ENCODE measurements around the gene CDH23.
A peak's percentile ranks its signal among the peaks of the same experiment; 100 is the strongest.

CDH23 gene

DNA sequence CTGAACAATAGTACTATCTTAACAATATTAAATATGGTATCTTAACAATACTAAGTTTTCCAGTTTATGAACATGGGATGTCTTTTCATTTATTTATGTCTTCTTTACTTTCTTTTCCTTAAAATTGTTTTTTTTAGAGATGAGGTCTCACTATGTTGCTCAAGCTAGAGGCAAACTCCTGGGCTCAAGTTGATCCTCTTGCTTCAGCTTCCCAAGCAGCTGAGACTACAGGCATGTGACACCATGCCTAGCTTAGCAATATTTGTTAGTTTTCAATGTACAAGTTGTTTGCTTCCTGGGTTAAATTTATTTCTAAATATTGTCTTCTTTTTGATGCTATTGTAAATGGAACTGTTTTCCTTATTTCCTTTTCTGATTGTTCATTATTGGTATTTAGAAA lies 16.9 kb downstream of the CDH23 start:
- H3K4me3 ChIP-seq (ENCODE audit: low read length) = no peak overlapping the region
- no peak for DNase-seq (ENCODE audit: low read depth)
- TF ChIP-seq, protein P1, sequence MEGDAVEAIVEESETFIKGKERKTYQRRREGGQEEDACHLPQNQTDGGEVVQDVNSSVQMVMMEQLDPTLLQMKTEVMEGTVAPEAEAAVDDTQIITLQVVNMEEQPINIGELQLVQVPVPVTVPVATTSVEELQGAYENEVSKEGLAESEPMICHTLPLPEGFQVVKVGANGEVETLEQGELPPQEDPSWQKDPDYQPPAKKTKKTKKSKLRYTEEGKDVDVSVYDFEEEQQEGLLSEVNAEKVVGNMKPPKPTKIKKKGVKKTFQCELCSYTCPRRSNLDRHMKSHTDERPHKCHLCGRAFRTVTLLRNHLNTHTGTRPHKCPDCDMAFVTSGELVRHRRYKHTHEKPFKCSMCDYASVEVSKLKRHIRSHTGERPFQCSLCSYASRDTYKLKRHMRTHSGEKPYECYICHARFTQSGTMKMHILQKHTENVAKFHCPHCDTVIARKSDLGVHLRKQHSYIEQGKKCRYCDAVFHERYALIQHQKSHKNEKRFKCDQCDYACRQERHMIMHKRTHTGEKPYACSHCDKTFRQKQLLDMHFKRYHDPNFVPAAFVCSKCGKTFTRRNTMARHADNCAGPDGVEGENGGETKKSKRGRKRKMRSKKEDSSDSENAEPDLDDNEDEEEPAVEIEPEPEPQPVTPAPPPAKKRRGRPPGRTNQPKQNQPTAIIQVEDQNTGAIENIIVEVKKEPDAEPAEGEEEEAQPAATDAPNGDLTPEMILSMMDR (IDR thresholded peaks at IDR 0.05; ENCODE audit: insufficient read depth, low read depth, low read length, missing control alignments) = no peak

DNA sequence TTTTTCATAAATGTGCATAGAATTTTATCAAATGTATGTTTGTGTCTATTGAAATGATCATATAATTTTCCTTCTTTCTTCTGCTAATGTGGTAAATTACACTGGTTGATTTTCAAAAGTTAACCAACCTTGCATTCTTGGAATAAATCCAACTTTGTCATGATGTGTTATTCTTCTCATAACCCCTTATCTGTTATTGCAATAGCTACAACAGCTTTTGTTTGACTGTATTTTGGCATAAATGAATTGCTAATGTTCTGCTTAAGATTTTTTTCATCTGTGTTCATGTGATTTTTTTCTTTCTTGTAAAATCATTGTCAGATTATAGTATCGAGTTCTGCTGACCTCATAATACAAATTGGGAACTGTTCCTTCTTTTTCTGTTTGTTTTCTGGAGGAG lies 17.6 kb downstream of the CDH23 start:
- no peak overlapping the region for H3K4me3 ChIP-seq (ENCODE audit: low read length)
- no peak for DNase-seq (ENCODE audit: low read depth)
- TF ChIP-seq, protein P1 (IDR thresholded peaks at IDR 0.05; ENCODE audit: insufficient read depth, low read depth, low read length, missing control alignments) = no peak

DNA sequence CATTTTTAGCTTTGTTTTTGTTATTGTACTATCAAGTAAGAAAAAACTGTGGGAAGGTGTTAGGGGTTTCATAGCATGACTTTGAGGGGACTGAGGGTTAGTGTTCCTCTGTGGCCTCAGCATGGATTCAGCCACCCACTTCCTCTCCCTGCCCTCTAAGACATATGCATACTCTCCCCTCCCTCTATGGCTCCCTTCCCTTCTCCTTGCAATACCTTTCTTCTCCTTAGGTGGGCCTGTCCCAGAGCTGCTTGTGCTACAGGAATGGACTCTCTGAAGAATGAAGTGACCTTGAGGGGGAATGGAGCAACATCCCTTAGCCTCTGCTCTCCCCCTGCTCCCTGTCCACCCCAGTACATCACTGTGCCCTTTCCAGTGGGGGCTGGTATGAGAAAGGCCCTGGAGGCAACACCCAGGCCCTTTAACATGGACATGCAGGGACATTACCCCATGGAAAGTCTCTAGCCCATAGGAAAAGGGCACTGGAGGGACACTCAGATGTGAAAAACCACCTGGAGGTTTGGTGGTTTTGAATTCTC lies 22.4 kb downstream of the CDH23 start:
- DNase-seq (ENCODE audit: low read depth) = no peak
- TF ChIP-seq, protein P1 (IDR thresholded peaks at IDR 0.05; ENCODE audit: insufficient read depth, low read depth, low read length, missing control alignments) = peak; percentile 4
- H3K4me3 ChIP-seq (ENCODE audit: low read length) = no peak overlapping the region

DNA sequence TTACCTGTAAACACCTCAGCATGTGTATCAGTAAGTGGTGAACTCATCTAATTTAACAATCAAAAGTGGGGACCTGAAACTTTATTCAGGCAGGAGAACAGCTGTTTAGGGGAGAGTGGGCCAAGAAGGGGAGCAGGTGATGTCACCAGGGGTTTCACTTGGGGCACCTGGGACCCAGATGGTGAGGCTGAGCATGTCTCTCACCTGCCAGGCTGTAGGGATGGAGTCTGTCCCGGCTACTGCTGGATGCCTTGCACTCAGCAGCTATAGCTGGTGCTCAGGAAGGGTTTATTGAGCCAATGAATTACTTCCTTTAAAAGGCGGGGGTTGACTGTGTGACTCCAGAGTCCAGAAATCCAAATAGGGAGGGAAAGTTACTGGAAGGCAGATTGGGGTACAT lies 23.0 kb downstream of the CDH23 start:
- TF ChIP-seq, protein P1 (IDR thresholded peaks at IDR 0.05; ENCODE audit: insufficient read depth, low read depth, low read length, missing control alignments) = no peak
- no peak for DNase-seq (ENCODE audit: low read depth)
- H3K4me3 ChIP-seq (ENCODE audit: low read length) = no peak overlapping the region

DNA sequence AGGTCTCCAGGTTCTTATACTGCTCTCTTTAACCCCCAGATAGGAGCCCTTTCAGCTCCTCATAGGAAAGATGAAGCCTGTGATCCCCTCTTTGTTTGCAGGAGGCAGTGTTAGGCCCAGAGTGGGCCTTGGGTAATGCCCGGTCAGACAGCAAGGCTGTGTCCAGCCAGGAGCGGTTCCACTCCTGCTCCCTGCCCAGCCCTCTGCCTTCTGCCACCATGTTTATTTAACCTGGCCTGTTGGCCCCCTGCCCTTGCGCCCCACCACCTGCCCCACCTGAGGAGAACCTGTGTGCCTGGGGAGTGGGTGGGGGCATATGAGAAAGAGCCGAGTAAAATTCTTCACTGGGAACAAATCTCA lies 24.3 kb downstream of the CDH23 start:
- TF ChIP-seq, protein P1 (IDR thresholded peaks at IDR 0.05; ENCODE audit: insufficient read depth, low read depth, low read length, missing control alignments) = no peak
- no peak for DNase-seq (ENCODE audit: low read depth)

DNA sequence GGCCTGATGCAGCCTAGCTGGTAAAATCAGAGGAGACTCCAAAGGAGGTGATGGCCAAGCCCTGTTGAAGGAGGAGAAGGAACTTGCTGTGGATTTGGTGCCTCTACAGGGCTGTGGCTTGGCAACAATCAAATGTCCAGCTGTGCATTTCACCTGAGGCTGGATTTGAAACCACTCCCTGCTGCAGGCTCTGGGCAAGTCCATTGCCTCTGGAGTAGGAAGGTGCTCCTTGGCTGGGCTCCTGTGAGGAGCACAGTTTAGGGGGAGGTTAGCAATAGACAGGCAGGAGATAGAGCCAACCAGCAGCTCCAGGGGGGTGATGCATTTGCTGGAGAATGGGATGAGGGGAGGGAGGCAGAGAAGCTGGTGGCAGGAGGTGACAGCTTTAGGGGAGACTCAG lies 26.5 kb downstream of the CDH23 start:
- DNase-seq (ENCODE audit: low read depth) = no peak
- TF ChIP-seq, protein P1 (IDR thresholded peaks at IDR 0.05; ENCODE audit: insufficient read depth, low read depth, low read length, missing control alignments) = no peak
- H3K4me3 ChIP-seq (ENCODE audit: low read length) = no peak overlapping the region

More for the DNA sequence above, 24.3 kb downstream of the CDH23 start:
- H3K4me3 ChIP-seq (ENCODE audit: low read length) = no peak overlapping the region

DNA sequence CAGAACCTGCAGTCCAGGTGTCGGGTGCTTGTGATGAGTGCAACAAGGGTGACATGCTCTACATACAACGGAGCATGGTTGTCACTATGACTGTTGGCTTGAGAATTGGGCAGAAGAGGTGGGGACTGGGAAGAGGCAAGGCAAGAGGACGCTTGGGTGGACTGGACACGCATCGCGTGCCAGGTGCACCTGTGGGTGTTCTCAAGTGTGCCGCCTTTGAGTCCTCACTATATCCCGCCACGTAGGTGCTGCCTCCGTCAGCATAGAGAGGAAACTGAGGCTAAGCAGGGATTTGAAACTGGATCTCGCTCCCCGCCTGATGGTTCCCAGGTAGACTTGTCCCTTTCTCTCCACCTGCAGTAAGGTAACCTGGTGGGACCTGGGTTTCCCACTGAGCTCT lies 27.2 kb downstream of the CDH23 start:
- TF ChIP-seq, protein P1 (IDR thresholded peaks at IDR 0.05; ENCODE audit: insufficient read depth, low read depth, low read length, missing control alignments) = no peak
- no peak for DNase-seq (ENCODE audit: low read depth)
- H3K4me3 ChIP-seq (ENCODE audit: low read length) = no peak overlapping the region

All from epithelial cell of esophagus (primary cell).